ENCODE results near the gene EFCAB11. TPM values are rescaled to one million over a fixed set of nuclear protein-coding genes. Genes with fewer than 3 reads are reported as not detected.

The EFCAB11 gene
- total RNA-seq, 1 experiment from 2014 or later, result 36.2 TPM

- Mint-ChIP-seq H3K9me3 (ENCODE audit: unreplicated experiment) (no peaks in the 10 kb centered on the region), H3K4me1 (ENCODE audit: low read depth, unreplicated experiment) (no peaks in the 10 kb centered on the region), H3K27me3 (ENCODE audit: insufficient read depth, unreplicated experiment) (no peaks in the 10 kb centered on the region), H3K27ac (ENCODE audit: unreplicated experiment) (no peak overlapping the region), H3K4me3 (ENCODE audit: unreplicated experiment) (no peak overlapping the region), H3K36me3 (ENCODE audit: insufficient read depth, unreplicated experiment) (no peaks in the 10 kb centered on the region)
- intact Hi-C loops (cut with micrococcal nuclease; ENCODE audit: unreplicated experiment), result no loop called here
- no peak for DNase-seq
- POLR2A ChIA-PET, result no interaction called here
- no peak for TF ChIP-seq CTCF (IDR thresholded peaks at IDR 0.05; ENCODE audit: insufficient read depth in 1 of 2, low read depth in 1 of 2, low read length in 1 of 2, severe bottlenecking in 1 of 2, unreplicated experiment in 1 of 2)
- Histone ChIP-seq H3K36me3 (ENCODE audit: control insufficient read depth, insufficient read depth, low read length) (no peaks in the 10 kb centered on the region), H3K4me3 (ENCODE audit: low read depth, low read length) (no peak overlapping the region), H3K9me3 (no peaks in the 10 kb centered on the region), H3K4me1 (no peaks in the 10 kb centered on the region), H3K27me3 (replicated peaks; ENCODE audit: control insufficient read depth, insufficient read depth, low read length) (no peaks in the 10 kb centered on the region)
- CTCF ChIA-PET, result no interaction called here
- no TSS peak for BruUV-seq (replicated peaks)
Measured at GRCh38 chr14:89805501-89805900, 149.0 kb downstream of the EFCAB11 start.

DNA sequence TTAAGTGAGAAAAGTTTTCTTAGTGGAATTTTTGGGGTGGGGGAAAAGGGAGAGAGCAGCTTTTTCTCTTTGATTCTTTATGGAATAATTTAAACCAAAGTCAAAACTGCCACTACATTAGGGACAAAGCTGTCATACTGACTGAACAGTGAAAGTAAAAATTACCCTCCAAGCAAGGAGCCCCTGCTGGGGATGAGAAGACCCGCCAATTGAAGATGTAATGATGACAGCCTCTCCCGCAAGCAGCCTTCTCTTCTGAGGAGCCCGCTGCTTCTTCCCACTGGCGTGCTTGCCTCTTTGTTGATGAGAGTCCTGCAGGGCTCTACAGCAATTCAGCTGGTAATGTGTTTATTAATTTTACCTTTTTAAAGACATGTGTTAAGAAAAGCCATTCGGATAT lies 151.0 kb downstream of the EFCAB11 start:
- Mint-ChIP-seq H3K27ac (ENCODE audit: unreplicated experiment) (no peak overlapping the region), H3K4me1 (ENCODE audit: low read depth, unreplicated experiment) (no peaks in the 10 kb centered on the region), H3K36me3 (ENCODE audit: insufficient read depth, unreplicated experiment) (no peaks in the 10 kb centered on the region), H3K4me3 (ENCODE audit: unreplicated experiment) (no peak overlapping the region), H3K9me3 (ENCODE audit: unreplicated experiment) (no peaks in the 10 kb centered on the region), H3K27me3 (ENCODE audit: insufficient read depth, unreplicated experiment) (no peaks in the 10 kb centered on the region)
- no TSS peak for BruUV-seq (replicated peaks)
- ChIA-PET CTCF (no interaction called here), POLR2A (no interaction called here)
- TF ChIP-seq CTCF (IDR thresholded peaks at IDR 0.05; ENCODE audit: insufficient read depth in 1 of 2, low read depth in 1 of 2, low read length in 1 of 2, severe bottlenecking in 1 of 2, unreplicated experiment in 1 of 2), result no peak
- Histone ChIP-seq H3K27me3 (replicated peaks; ENCODE audit: control insufficient read depth, insufficient read depth, low read length) (no peaks in the 10 kb centered on the region), H3K4me3 (ENCODE audit: low read depth, low read length) (no peak overlapping the region), H3K4me1 (no peaks in the 10 kb centered on the region), H3K9me3 (no peaks in the 10 kb centered on the region), H3K36me3 (ENCODE audit: control insufficient read depth, insufficient read depth, low read length) (no peaks in the 10 kb centered on the region)
- no peak for DNase-seq
- intact Hi-C loops (cut with micrococcal nuclease; ENCODE audit: unreplicated experiment), result no loop called here

- ChIA-PET POLR2A (no interaction called here), CTCF (no interaction called here)
- no peaks in the 10 kb centered on the region for H3K4me1 ChIP-seq
- Mint-ChIP-seq H3K27me3 (ENCODE audit: insufficient read depth, unreplicated experiment) (no peaks in the 10 kb centered on the region), H3K27ac (ENCODE audit: unreplicated experiment) (no peak overlapping the region), H3K4me3 (ENCODE audit: unreplicated experiment) (no peak overlapping the region), H3K4me1 (ENCODE audit: low read depth, unreplicated experiment) (no peaks in the 10 kb centered on the region), H3K36me3 (ENCODE audit: insufficient read depth, unreplicated experiment) (no peaks in the 10 kb centered on the region), H3K9me3 (ENCODE audit: unreplicated experiment) (no peaks in the 10 kb centered on the region)
- intact Hi-C loops (cut with micrococcal nuclease; ENCODE audit: unreplicated experiment), result loop anchor here (2.0 kb wide), 1 partner anchor 24 kb away; no protein-coding TSS in a partner anchor
- H3K4me3 ChIP-seq (ENCODE audit: low read depth, low read length), result no peak overlapping the region
- TF ChIP-seq CTCF (IDR thresholded peaks at IDR 0.05; ENCODE audit: insufficient read depth in 1 of 2, low read depth in 1 of 2, low read length in 1 of 2, severe bottlenecking in 1 of 2, unreplicated experiment in 1 of 2), result no peak
- BruUV-seq (replicated peaks), result no TSS peak
- no peaks in the 10 kb centered on the region for H3K9me3 ChIP-seq
- H3K27me3 ChIP-seq (replicated peaks; ENCODE audit: control insufficient read depth, insufficient read depth, low read length), result no peaks in the 10 kb centered on the region
- no peak for DNase-seq
- H3K36me3 ChIP-seq (ENCODE audit: control insufficient read depth, insufficient read depth, low read length), result no peaks in the 10 kb centered on the region
Measured at GRCh38 chr14:89801136-89801535, 153.4 kb downstream of the EFCAB11 start.
